Pancreas (tissue), 10 donors: ENCODE measurements around the gene SH3TC1. TPM values are rescaled to one million over a fixed set of nuclear protein-coding genes. Genes with fewer than 3 reads are reported as not detected.

Source experiments
- ATAC-seq, 4 donors: fragments of 200-7000 bp; cut with Tn5 transposase; one replicate each; pipeline versions ENCODE4 v1.8.0 to v1.9.1; 2020; ENCODE audit warnings: mild to moderate bottlenecking in 4 of 4, moderate library complexity in 4 of 4
- DNase-seq, 6 donors: peaks; one replicate each; pipeline ENCODE4 v3.0.0-alpha.2; 2020
- FAIRE-seq: peaks from 2 replicates; lab custom pipeline; 2012; peaks lifted over from hg19 to GRCh38; lab: Jason Lieb, UNC
- H3K27ac ChIP-seq, 4 donors: fragments of 200-600 bp; sonication (generic); 1 replicate in 3 of 4; 2 replicates in 1 of 4; pipeline versions ENCODE4 v1.5.0 to v1.8.0; 2020
- H3K27me3 ChIP-seq, 4 donors: fragments of 200-600 bp; one replicate each; pipeline ENCODE4 v1.8.0; 2021
- H3K36me3 ChIP-seq, 3 donors: fragments of 200-600 bp; sonication (generic) in 1 of 3; one replicate each; pipeline versions ENCODE4 v1.5.0 to v1.8.0; 2020 to 2021
- H3K4me1 ChIP-seq, 3 donors: fragments of 200-600 bp; one replicate each; pipeline ENCODE4 v1.8.0; 2021
- H3K4me3 ChIP-seq, 4 donors: fragments of 200-600 bp; sonication (generic) in 2 of 4; one replicate each; pipeline versions ENCODE4 v1.5.0 to v1.8.0; 2020 to 2021
- H3K9me3 ChIP-seq, 4 donors: fragments of 200-600 bp; one replicate each; pipeline ENCODE4 v1.8.0; 2021
- CTCF ChIP-seq, 4 donors: fragments of 200-600 bp; sonication (generic) in 3 of 4; IDR thresholded peaks; one replicate each; pipeline versions ENCODE4 v1.5.0 to v1.8.0; 2021; ENCODE audit warnings: antibody characterized with exemption in 4 of 4
- WGBS, 2 donors: extraction: QIAGEN DNeasy Blood & Tissue Kit; methylation state at CpG; one replicate each; pipeline ENCODE4 v1.1.7; 2013; 5-methylcytosine and 5-hydroxymethylcytosine counted together
- intact Hi-C, 3 donors: fragments of 100-400 bp; cut with DNase I; formaldehyde crosslinking; loops; one replicate each; pipeline versions ENCODE4 v1.11.1 to v1.14.2; 2022
- polyA plus RNA-seq, 2 donors: library from polyadenylated mRNA; stranded (reverse); fragments of 200-250 nt; gene quantifications; one replicate each; pipeline ENCODE4 v1.2.3, GENCODE V29; 2013
- total RNA-seq, 6 donors: library from RNA; stranded (reverse); fragmentation: NEBNext Ultra II Directional in 4 of 6; extraction: Animal tissue kit (Norgen Biotek cat#: 25700) in 4 of 6; gene quantifications; one replicate each; pipeline versions ENCODE4 v1.2.1 to v1.2.4, GENCODE V29; 2021 to 2023
- donor health status: healthy with polysubstance abuse.
- donor health status: DM: no; HTN: no; CAD: no; lungs with moderate emphysema.
- donor health status: DM: no; HTN: no; CAD: no.
- donor health status: control.
- donor health status: control.
- donor health status: Bipolar disorder and iron deficiency.
- donor health status: DM: yes; HTN: yes; CAD: no.
- donor health status: DM: no; HTN: no; CAD: no.
- donor health status: DM: no; HTN: no; CAD: no.
- donor health status: DM: yes; HTN: yes; CAD: no.

Gene SH3TC1
- total and polyA plus RNA-seq, 8 donors, result 12.5 to 28.0 (median 19.6) TPM

GRCh38 chr4:8270418-8270771 is 71.3 kb downstream of the SH3TC1 start:
- peaks cover 0 to 3% (median 0%) of the 10 kb centered on the region in 4 donors for H3K27me3 ChIP-seq
- DNase-seq (peak in 1 of 6 donors; percentile 38), ATAC-seq (no peak), FAIRE-seq (no peak)
- 26 to 41% methylated on average over 11 of the region's 11 CpGs for WGBS, 2 donors
- H3K4me3 ChIP-seq, result peak overlapping the region in 1 of 4 donors; percentile 37
- no peak overlapping the region for H3K27ac ChIP-seq
- intact Hi-C loops, result no loop called here
- no peaks in the 10 kb centered on the region for H3K4me1 ChIP-seq
- H3K36me3 ChIP-seq, result no peaks in the 10 kb centered on the region
- TF ChIP-seq CTCF (IDR thresholded peaks at IDR 0.05), result no peak
- H3K9me3 ChIP-seq, result no peaks in the 10 kb centered on the region

- H3K4me3 ChIP-seq, result peak overlapping the region in 1 of 4 donors; percentile 37
- H3K4me1 ChIP-seq, result no peaks in the 10 kb centered on the region
- H3K27ac ChIP-seq, result no peak overlapping the region
- DNase-seq (peak in 2 of 6 donors; percentile 11 to 32), FAIRE-seq (no peak), ATAC-seq (no peak)
- no peaks in the 10 kb centered on the region for H3K9me3 ChIP-seq
- intact Hi-C loops, result no loop called here
- 58 to 71% methylated on average over 27 of the region's 27 CpGs for WGBS, 2 donors
- peaks cover 0 to 3% (median 0%) of the 10 kb centered on the region in 4 donors for H3K27me3 ChIP-seq
- no peak for TF ChIP-seq CTCF (IDR thresholded peaks at IDR 0.05)
- no peaks in the 10 kb centered on the region for H3K36me3 ChIP-seq
Observed at GRCh38 chr4:8270912-8271815, 72.1 kb downstream of the SH3TC1 start.

- H3K9me3 ChIP-seq, result no peaks in the 10 kb centered on the region
- H3K4me1 ChIP-seq, result no peaks in the 10 kb centered on the region
- TF ChIP-seq CTCF (IDR thresholded peaks at IDR 0.05), result no peak
- H3K27ac ChIP-seq, result no peak overlapping the region
- intact Hi-C loops, result no loop called here
- no peak overlapping the region for H3K4me3 ChIP-seq
- ATAC-seq (no peak), FAIRE-seq (no peak), DNase-seq (peak in 2 of 6 donors; percentile 4 to 34)
- 77 to 84% methylated on average over 10 of the region's 10 CpGs for WGBS, 2 donors
- H3K27me3 ChIP-seq, result peaks cover 0 to 3% (median 0%) of the 10 kb centered on the region in 4 donors
- H3K36me3 ChIP-seq, result no peaks in the 10 kb centered on the region
Observed at GRCh38 chr4:8271821-8272220, 72.7 kb downstream of the SH3TC1 start.

GRCh38 chr4:8272472-8273428 is 73.7 kb downstream of the SH3TC1 start:
- Histone ChIP-seq H3K36me3 (no peaks in the 10 kb centered on the region), H3K9me3 (no peaks in the 10 kb centered on the region), H3K27ac (no peak overlapping the region), H3K4me3 (no peak overlapping the region), H3K27me3 (peaks cover 0 to 3% (median 0%) of the 10 kb centered on the region in 4 donors), H3K4me1 (no peaks in the 10 kb centered on the region)
- TF ChIP-seq CTCF (IDR thresholded peaks at IDR 0.05), result no peak
- intact Hi-C loops, result no loop called here
- DNase-seq (peak in 2 of 6 donors; percentile 12 to 60), ATAC-seq (peak in 1 of 4 donors; percentile 5), FAIRE-seq (no peak)
- 46 to 49% methylated on average over 27 to 30 of the region's 30 CpGs for whole genome bisulfite sequencing, 2 donors
